Neural cell (in vitro differentiated cells): ENCODE results near the gene NRG2. TPM values are rescaled to one million over a fixed set of nuclear protein-coding genes. Genes with fewer than 3 reads are reported as not detected.

Experiments used
- H2AFZ ChIP-seq: fragments of 200-600, 300-800 bp; sonication (generic), shearing (Covaris generic); 2 replicates; pipeline ENCODE4 v1.6.0; 2014; ENCODE audit warnings: low read depth, mild to moderate bottlenecking, antibody characterized with exemption, low read length, moderate library complexity
- H3F3A ChIP-seq: fragments of 200-600 bp; shearing (Covaris generic); 2 replicates; pipeline ENCODE4 v1.6.1; 2016; ENCODE audit warnings: mild to moderate bottlenecking, moderate library complexity, mixed read lengths, antibody characterized with exemption, low read length; ENCODE audit not compliant: insufficient read depth, poor library complexity, severe bottlenecking
- H3K27ac ChIP-seq: fragments of 200-600, 300-800 bp; sonication (generic), shearing (Covaris generic); 2 replicates; pipeline ENCODE4 v1.5.1; 2014; ENCODE audit warnings: mild to moderate bottlenecking, low read length, moderate library complexity
- H3K27me3 ChIP-seq: fragments of 300-800, 200-600 bp; sonication (generic), shearing (Covaris generic); 2 replicates; pipeline ENCODE4 v1.6.0; 2014; ENCODE audit warnings: mild to moderate bottlenecking, low read depth, low read length, moderate library complexity; ENCODE audit not compliant: insufficient read depth
- H3K36me3 ChIP-seq: fragments of 300-800, 200-600 bp; sonication (generic), shearing (Covaris generic); 2 replicates; pipeline ENCODE4 v1.5.1; 2014; ENCODE audit warnings: mild to moderate bottlenecking, antibody characterized with exemption, low read length, moderate library complexity; ENCODE audit not compliant: insufficient read depth
- H3K4me2 ChIP-seq: fragments of 300-800, 200-600 bp; sonication (generic), shearing (Covaris generic); 2 replicates; pipeline ENCODE4 v1.6.0; 2014; ENCODE audit warnings: mild to moderate bottlenecking, low read length
- H3K4me3 ChIP-seq: fragments of 300-800, 200-600 bp; sonication (generic), shearing (Covaris generic); 2 replicates; pipeline ENCODE4 v1.5.1; 2014; ENCODE audit warnings: mild to moderate bottlenecking, low read length, moderate library complexity
- H3K79me2 ChIP-seq: fragments of 200-600 bp; shearing (Covaris generic); replicated peaks from 2 replicates; pipeline ENCODE4 v1.6.0; 2014; ENCODE audit warnings: mild to moderate bottlenecking, low read length, moderate library complexity; ENCODE audit not compliant: insufficient read depth
- H3K9ac ChIP-seq: fragments of 300-800, 200-600 bp; sonication (generic), shearing (Covaris generic); 2 replicates; pipeline ENCODE4 v1.6.1; 2016; ENCODE audit warnings: mild to moderate bottlenecking, low read length, mixed read lengths
- H3K9me2 ChIP-seq: fragments of 200-600 bp; shearing (Covaris generic); 2 replicates; pipeline ENCODE4 v1.6.1; 2016; ENCODE audit warnings: mild to moderate bottlenecking, low read length, mixed read lengths; ENCODE audit not compliant: insufficient read depth
- H3K9me3 ChIP-seq: fragments of 200-600, 300-800 bp; sonication (generic), shearing (Covaris generic); 2 replicates; pipeline ENCODE4 v1.6.1; 2016; ENCODE audit warnings: mild to moderate bottlenecking, mixed run types, low read length, moderate library complexity, mixed read lengths
- H4K20me1 ChIP-seq: fragments of 200-600 bp; shearing (Covaris generic); 2 replicates; pipeline ENCODE4 v1.6.1; 2016; ENCODE audit warnings: mild to moderate bottlenecking, mixed run types; ENCODE audit not compliant: insufficient read depth
- CTCF ChIP-seq: fragments of 450-650 bp; IDR thresholded peaks from 2 replicates; pipeline ENCODE4 v1.5.1; 2014; ENCODE audit warnings: antibody characterized with exemption, mild to moderate bottlenecking, moderate library complexity; ENCODE audit not compliant: poor library complexity, severe bottlenecking
- EP300 ChIP-seq: fragments of 450-650 bp; conservative IDR thresholded peaks from 2 replicates; pipeline ENCODE4 v1.6.1; 2014; ENCODE audit warnings: antibody characterized with exemption, mild to moderate bottlenecking, moderate library complexity; ENCODE audit not compliant: poor library complexity, severe bottlenecking
- EZH2 ChIP-seq: fragments of 200-600, 300-800 bp; shearing (Covaris generic), sonication (generic); IDR thresholded peaks from 2 replicates; pipeline ENCODE4 v1.6.1; 2014; ENCODE audit warnings: antibody characterized with exemption, low read length, borderline replicate concordance, mild to moderate bottlenecking; ENCODE audit not compliant: insufficient read depth, poor library complexity, severe bottlenecking
- MXI1 ChIP-seq: fragments of 450-650 bp; conservative IDR thresholded peaks from 2 replicates; pipeline ENCODE4 v1.6.1; 2014; ENCODE audit warnings: antibody characterized with exemption, mild to moderate bottlenecking; ENCODE audit not compliant: poor library complexity, severe bottlenecking
- POLR2AphosphoS5 ChIP-seq: IDR thresholded peaks from 2 replicates; pipeline ENCODE4 v1.6.1; 2012
- RAD21 ChIP-seq: fragments of 450-650 bp; conservative IDR thresholded peaks from 2 replicates; pipeline ENCODE4 v1.6.1; 2014; ENCODE audit warnings: antibody characterized with exemption, mild to moderate bottlenecking, moderate library complexity
- REST ChIP-seq: IDR thresholded peaks from 2 replicates; pipeline ENCODE4 v1.6.1; 2012; ENCODE audit warnings: borderline replicate concordance
- SMC3 ChIP-seq: fragments of 450-650 bp; conservative IDR thresholded peaks from 2 replicates; pipeline ENCODE4 v1.6.1; 2014; ENCODE audit warnings: antibody characterized with exemption, mild to moderate bottlenecking, moderate library complexity; ENCODE audit not compliant: poor library complexity
- TAF1 ChIP-seq: IDR thresholded peaks from 2 replicates; pipeline ENCODE4 v1.6.1; 2012; ENCODE audit warnings: low read depth
- polyA plus RNA-seq: library from polyadenylated mRNA; depleted of rRNA; stranded (reverse); fragments of >200 nt; gene quantifications from 2 replicates; pipeline ENCODE4 v1.2.3, GENCODE V29; 2014

NRG2 gene
- polyA plus RNA-seq, 1 donor from 2014 or later = 5.4 TPM

- Histone ChIP-seq H3K36me3 (peaks cover 6% of the 10 kb centered on the region), H3K27ac (no peak overlapping the region), H3K9me3 (no peaks in the 10 kb centered on the region), H3K27me3 (no peaks in the 10 kb centered on the region), H3K79me2 (no peaks in the 10 kb centered on the region), H3K4me2 (no peak overlapping the region), H3F3A (no peaks in the 10 kb centered on the region), H3K4me3 (no peak overlapping the region), H2AFZ (no peak overlapping the region), H3K9me2 (no peaks in the 10 kb centered on the region), H3K9ac (no peak overlapping the region), H4K20me1 (no peaks in the 10 kb centered on the region)
- TF ChIP-seq POLR2AphosphoS5 = no peak
- TF ChIP-seq EP300 = no peak
- no peak for TF ChIP-seq REST
- TF ChIP-seq CTCF = no peak
- no peak for TF ChIP-seq EZH2
- no peak for TF ChIP-seq MXI1
Observed at GRCh38 chr5:139839232-139839815, 203.8 kb downstream of the NRG2 start.

GRCh38 chr5:139838381-139839197, 204.5 kb downstream of the NRG2 start:
- no peaks in the 10 kb centered on the region for H3K27me3 ChIP-seq
- H3K9me2 ChIP-seq = no peaks in the 10 kb centered on the region
- H3K27ac ChIP-seq = no peak overlapping the region
- H3K36me3 ChIP-seq = peaks cover 8% of the 10 kb centered on the region
- no peaks in the 10 kb centered on the region for H3K9me3 ChIP-seq
- no peaks in the 10 kb centered on the region for H3F3A ChIP-seq
- H3K4me2 ChIP-seq = no peak overlapping the region
- no peak overlapping the region for H3K4me3 ChIP-seq
- H2AFZ ChIP-seq = no peak overlapping the region
- no peaks in the 10 kb centered on the region for H3K79me2 ChIP-seq
- no peaks in the 10 kb centered on the region for H4K20me1 ChIP-seq
- no peak overlapping the region for H3K9ac ChIP-seq
- TF ChIP-seq CTCF (no peak), EZH2 (no peak), TAF1 (no peak), MXI1 (no peak), POLR2AphosphoS5 (no peak), RAD21 (no peak), EP300 (no peak), REST (no peak), SMC3 (no peak)
